GM21390 (cell line): ENCODE results near the gene TOR1AIP2.

Experiments
- ATAC-seq: cut with Tn5 transposase; IDR thresholded peaks from one replicate; pipeline ENCODE4 v1.9.1; 2021; ENCODE audit not compliant: unreplicated experiment

Gene TOR1AIP2

GRCh38 chr1:179826626-179827280, 50.9 kb downstream of the TOR1AIP2 start:
- ATAC-seq: no peak

- ATAC-seq: no peak
These were observed 51.7 kb downstream of the TOR1AIP2 start for GRCh38 chr1:179825798-179826460.

GRCh38 chr1:179825206-179825605, 52.4 kb downstream of the TOR1AIP2 start:
- no peak for ATAC-seq

- no peak for ATAC-seq
These were observed 53.3 kb downstream of the TOR1AIP2 start for GRCh38 chr1:179824265-179824664.

GRCh38 chr1:179823693-179824092, 53.9 kb downstream of the TOR1AIP2 start:
- no peak for ATAC-seq

GRCh38 chr1:179822065-179822464, 55.5 kb downstream of the TOR1AIP2 start:
- no peak for ATAC-seq

GRCh38 chr1:179821524-179821923, 56.1 kb downstream of the TOR1AIP2 start:
- ATAC-seq: no peak

- no peak for ATAC-seq
These were observed 57.2 kb downstream of the TOR1AIP2 start for GRCh38 chr1:179820226-179820970.

GRCh38 chr1:179818743-179819173, 58.8 kb downstream of the TOR1AIP2 start:
- no peak for ATAC-seq

- no peak for ATAC-seq
These were observed 59.3 kb downstream of the TOR1AIP2 start for GRCh38 chr1:179818260-179818659.

- ATAC-seq: no peak
These were observed 59.8 kb downstream of the TOR1AIP2 start for GRCh38 chr1:179817789-179818188.

GRCh38 chr1:179817056-179817455, 60.5 kb downstream of the TOR1AIP2 start:
- no peak for ATAC-seq

- ATAC-seq: no peak
These were observed 61.2 kb downstream of the TOR1AIP2 start for GRCh38 chr1:179816196-179816960.

GRCh38 chr1:179815641-179816040, 62.0 kb downstream of the TOR1AIP2 start:
- no peak for ATAC-seq

GRCh38 chr1:179814546-179814838, 63.1 kb downstream of the TOR1AIP2 start:
- no peak for ATAC-seq

GRCh38 chr1:179813626-179814545, 63.7 kb downstream of the TOR1AIP2 start:
- ATAC-seq: no peak

GRCh38 chr1:179812501-179813292, 64.9 kb downstream of the TOR1AIP2 start:
- no peak for ATAC-seq

- no peak for ATAC-seq
These were observed 67.3 kb downstream of the TOR1AIP2 start for GRCh38 chr1:179810367-179810715.

GRCh38 chr1:179809506-179810366, 67.9 kb downstream of the TOR1AIP2 start:
- ATAC-seq: peak; percentile 75
